ENCODE data around the gene WASL. TPM values are rescaled to one million over a fixed set of nuclear protein-coding genes. Genes with fewer than 3 reads are reported as not detected.

The WASL gene
- total and polyA plus RNA-seq, 2 of the 13 experiments (the other 11 are each of a cell fraction or from before 2014, with no cell fraction given): 7.9 to 12.8 TPM

DNA sequence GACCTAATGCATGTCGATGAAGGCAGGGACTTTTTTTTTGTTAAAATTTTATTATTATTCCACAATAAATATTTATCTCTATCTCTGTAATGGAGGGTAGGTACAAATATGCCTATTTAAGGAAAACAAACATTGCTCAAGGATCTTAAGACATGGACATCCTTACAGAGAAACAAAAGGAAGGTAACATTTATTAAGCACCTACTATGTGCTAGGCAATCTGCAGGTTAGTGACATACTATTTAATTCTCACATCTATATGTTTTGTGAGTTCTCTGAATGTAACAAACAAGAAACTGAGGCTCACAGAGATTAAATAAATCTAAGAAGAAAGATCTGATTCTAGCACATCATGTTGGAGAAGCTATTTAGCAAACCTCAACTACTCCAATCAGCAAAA, 61.1 kb downstream of the WASL start:
- FAIRE-seq: no peak
- WGBS (ENCODE audit: low lambda C conversion rate): 98% methylated on average over 1 of the region's 1 CpG
- Histone ChIP-seq H3K9me3 (ENCODE audit: low read length) (no peaks in the 10 kb centered on the region), H3K4me1 (ENCODE audit: insufficient read depth, low read length) (no peaks in the 10 kb centered on the region), H3K36me3 (replicated peaks in 1 of 2; ENCODE audit: control insufficient read depth in 1 of 2, insufficient read depth in 2 of 2, low read length in 2 of 2) (peaks cover 3 to 35% of the 10 kb centered on the region in 2 experiments), H4K20me1 (ENCODE audit: insufficient read depth, low read length) (no peaks in the 10 kb centered on the region), H3K4me2 (ENCODE audit: low read depth, low read length) (no peak overlapping the region), H3K79me2 (ENCODE audit: insufficient read depth, low read length) (no peaks in the 10 kb centered on the region), H3K27me3 (ENCODE audit: control insufficient read depth in 1 of 2, insufficient read depth in 2 of 2, low read length in 2 of 2) (no peaks in the 10 kb centered on the region), H3K4me3 (replicated peaks in 1 of 3; ENCODE audit: insufficient read depth in 1 of 3, low read depth in 2 of 3, low read length in 3 of 3) (no peak overlapping the region), H2AFZ (ENCODE audit: low read length) (no peak overlapping the region), H3K27ac (ENCODE audit: extremely low read length, insufficient read depth, low read length) (no peak overlapping the region), H3K9ac (ENCODE audit: insufficient read depth, low read depth, low read length) (no peak overlapping the region)
- ChIA-PET POLR2A (no interaction called here), CTCF (ENCODE audit: low intra/inter-chr PET ratio, low total read pairs) (no interaction called here)
- TF ChIP-seq ZKSCAN1 (IDR thresholded peaks at IDR 0.05; ENCODE audit: low read length): peak; percentile 78
- no peak for TF ChIP-seq CENPT (CRISPR knock-in tag; IDR thresholded peaks at IDR 0.05; ENCODE audit: low read depth)
- TF ChIP-seq, protein P1, sequence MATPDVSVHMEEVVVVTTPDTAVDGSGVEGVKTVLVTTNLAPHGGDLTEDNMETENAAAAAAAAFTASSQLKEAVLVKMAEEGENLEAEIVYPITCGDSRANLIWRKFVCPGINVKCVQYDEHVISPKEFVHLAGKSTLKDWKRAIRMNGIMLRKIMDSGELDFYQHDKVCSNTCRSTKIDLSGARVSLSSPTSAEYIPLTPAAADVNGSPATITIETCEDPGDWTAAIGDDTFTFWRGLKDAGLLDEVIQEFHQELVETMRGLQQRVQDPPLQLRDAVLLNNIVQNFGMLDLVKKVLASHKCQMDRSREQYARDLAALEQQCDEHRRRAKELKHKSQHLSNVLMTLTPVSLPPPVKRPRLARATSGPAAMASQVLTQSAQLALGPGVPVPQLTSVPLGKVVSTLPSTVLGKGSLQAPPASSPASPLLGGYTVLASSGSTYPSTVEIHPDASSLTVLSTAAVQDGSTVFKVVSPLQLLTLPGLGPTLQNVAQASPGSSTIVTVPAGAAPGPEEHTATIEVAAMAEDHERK (CRISPR knock-in tag; IDR thresholded peaks at IDR 0.05; ENCODE audit: low read depth): no peak
- no TSS peak for BruUV-seq (replicated peaks)
- in situ Hi-C loops (cut with HindIII; ENCODE audit: extremely low pct_ligation_motif_present, low pct_unique_long_range_greater_than_20kb): loop anchor here (5.0 kb wide), 1 partner anchor 175 kb away; no protein-coding TSS in a partner anchor
- DNase-seq (ENCODE audit: low spot score): no peak
- no peak for ATAC-seq
- intact Hi-C loops (cut with micrococcal nuclease; ENCODE audit: unreplicated experiment): no loop called here

GRCh38 chr7:123687161-123687560, 61.6 kb downstream of the WASL start:
- intact Hi-C loops (cut with micrococcal nuclease; ENCODE audit: unreplicated experiment): no loop called here
- Histone ChIP-seq H4K20me1 (ENCODE audit: insufficient read depth, low read length) (no peaks in the 10 kb centered on the region), H2AFZ (ENCODE audit: low read length) (no peak overlapping the region)

More at GRCh38 chr7:123687161-123687560, 61.6 kb downstream of the WASL start:
- ChIA-PET CTCF (ENCODE audit: low intra/inter-chr PET ratio, low total read pairs) (no interaction called here), POLR2A (no interaction called here)
- FAIRE-seq (no peak), ATAC-seq (no peak), DNase-seq (ENCODE audit: low spot score) (no peak)
- H3K9ac ChIP-seq (ENCODE audit: insufficient read depth, low read depth, low read length): no peak overlapping the region
- no peak overlapping the region for H3K4me2 ChIP-seq (ENCODE audit: low read depth, low read length)
- in situ Hi-C loops (cut with HindIII; ENCODE audit: extremely low pct_ligation_motif_present, low pct_unique_long_range_greater_than_20kb): loop anchor here (5.0 kb wide), 1 partner anchor 175 kb away; no protein-coding TSS in a partner anchor
- H3K4me1 ChIP-seq (ENCODE audit: insufficient read depth, low read length): no peaks in the 10 kb centered on the region
- no peak overlapping the region for H3K27ac ChIP-seq (ENCODE audit: extremely low read length, insufficient read depth, low read length)
- no peak for TF ChIP-seq YEATS4 (CRISPR knock-in tag; IDR thresholded peaks at IDR 0.05; ENCODE audit: borderline replicate concordance)
- peak; percentile 60 for TF ChIP-seq RBM22 (optimal IDR thresholded peaks at IDR 0.05; ENCODE audit: low read length)
- TF ChIP-seq ZBTB38 (CRISPR knock-in tag; IDR thresholded peaks at IDR 0.05): no peak
- TF ChIP-seq GTF3A (CRISPR knock-in tag; conservative IDR thresholded peaks at IDR 0.05): no peak
- no peak for TF ChIP-seq DR1 (CRISPR knock-in tag; IDR thresholded peaks at IDR 0.05)
- TF ChIP-seq MTA1 (CRISPR knock-in tag; IDR thresholded peaks at IDR 0.05; ENCODE audit: borderline replicate concordance): no peak
- BruUV-seq (replicated peaks): no TSS peak
- peaks cover 0 to 30% of the 10 kb centered on the region in 2 experiments; a peak in 4 of 5 replicates for H3K36me3 ChIP-seq (replicated peaks in 1 of 2; ENCODE audit: control insufficient read depth in 1 of 2, insufficient read depth in 2 of 2, low read length in 2 of 2)
- no peaks in the 10 kb centered on the region for H3K9me3 ChIP-seq (ENCODE audit: low read length)
- H3K27me3 ChIP-seq (ENCODE audit: control insufficient read depth in 1 of 2, insufficient read depth in 2 of 2, low read length in 2 of 2): no peaks in the 10 kb centered on the region
- no peaks in the 10 kb centered on the region for H3K79me2 ChIP-seq (ENCODE audit: insufficient read depth, low read length)
- no peak overlapping the region for H3K4me3 ChIP-seq (replicated peaks in 1 of 3; ENCODE audit: insufficient read depth in 1 of 3, low read depth in 2 of 3, low read length in 3 of 3)
- WGBS (ENCODE audit: low lambda C conversion rate): 94% methylated on average over 2 of the region's 2 CpGs
